HFF-Myc (cell line): ENCODE data around the gene EPB41L4A.

Experiments
- DNase-seq: peaks from one replicate; pipeline ENCODE4 v3.0.0-alpha.2; 2011; ENCODE audit warnings: low read depth; ENCODE audit errors: extremely low read depth
- H3K4me3 ChIP-seq: replicated peaks from 2 replicates; pipeline ENCODE4 v1.5.1; 2011; ENCODE audit warnings: low read depth, mild to moderate bottlenecking, control low read depth, low read length
- CTCF ChIP-seq: IDR thresholded peaks from 2 replicates; pipeline ENCODE4 v1.5.1; 2012; ENCODE audit warnings: mild to moderate bottlenecking, low read depth, low read length, control low read depth; ENCODE audit errors: missing control alignments

EPB41L4A gene

GRCh38 chr5:112264151-112264550, 154.9 kb downstream of the EPB41L4A start:
- TF ChIP-seq CTCF: no peak

DNA sequence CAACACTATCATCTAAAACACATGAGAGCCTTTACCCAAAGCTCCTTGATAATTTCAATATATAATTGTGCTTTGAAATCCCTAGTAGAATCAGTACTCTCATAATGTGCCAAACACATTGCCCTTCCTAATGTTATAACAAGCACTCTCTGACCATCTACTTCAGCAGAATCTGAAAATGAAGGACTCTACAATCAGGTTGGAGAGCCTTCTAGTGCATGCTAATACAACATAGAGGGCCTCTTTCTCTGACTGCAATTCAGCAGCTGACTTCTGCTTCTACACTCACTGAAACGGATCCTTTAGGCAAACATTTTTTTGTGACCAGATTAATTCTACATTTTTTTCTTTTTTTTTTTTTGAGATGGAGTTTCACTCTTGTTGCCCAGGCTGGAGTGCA, 155.6 kb downstream of the EPB41L4A start:
- no peak for DNase-seq
- TF ChIP-seq CTCF: no peak
- no peak overlapping the region for H3K4me3 ChIP-seq

More at GRCh38 chr5:112264151-112264550, 154.9 kb downstream of the EPB41L4A start:
- no peak overlapping the region for H3K4me3 ChIP-seq
- no peak for DNase-seq

DNA sequence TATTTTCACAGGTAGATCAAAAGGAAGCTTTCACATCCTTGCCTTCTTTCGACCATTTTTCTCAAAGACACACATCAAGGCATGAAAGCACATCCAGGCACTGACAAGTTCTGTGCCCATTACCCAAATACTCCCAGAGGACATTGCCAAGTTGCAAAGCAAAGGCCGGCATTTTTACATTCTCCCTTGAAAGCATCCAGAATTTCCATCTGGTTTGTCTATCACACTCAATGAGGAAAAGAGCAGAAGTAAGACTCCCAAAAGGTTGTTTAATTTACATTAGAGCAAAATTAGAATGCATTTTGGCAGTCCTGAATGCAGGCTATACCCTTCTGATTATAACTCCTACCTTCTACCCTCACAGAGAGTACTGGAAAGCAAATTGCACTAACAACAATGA, 160.5 kb downstream of the EPB41L4A start:
- no peak overlapping the region for H3K4me3 ChIP-seq
- no peak for DNase-seq
- no peak for TF ChIP-seq CTCF

- DNase-seq: no peak
- H3K4me3 ChIP-seq: no peak overlapping the region
- no peak for TF ChIP-seq CTCF
Observed at GRCh38 chr5:112257976-112258375, 161.1 kb downstream of the EPB41L4A start.

DNA sequence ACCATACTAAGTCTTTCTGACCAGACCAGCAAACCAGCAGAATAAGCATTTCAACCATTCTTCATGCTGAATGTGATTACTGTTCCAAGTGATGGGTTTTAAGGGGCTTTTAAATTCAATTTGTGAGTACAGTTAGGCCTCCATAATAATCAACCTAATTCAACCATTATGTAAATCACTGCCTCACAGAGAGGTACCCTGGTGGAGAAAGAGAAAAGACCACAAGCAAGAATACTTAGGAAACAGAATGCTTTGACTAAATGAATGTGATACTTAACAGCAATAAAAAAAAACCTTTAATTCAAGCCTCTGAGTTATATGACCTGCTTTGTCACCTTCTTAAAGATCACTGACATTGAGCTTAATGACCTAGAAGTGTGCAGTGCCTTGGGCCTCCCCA, 162.1 kb downstream of the EPB41L4A start:
- TF ChIP-seq CTCF: no peak
- H3K4me3 ChIP-seq: no peak overlapping the region
- no peak for DNase-seq

DNA sequence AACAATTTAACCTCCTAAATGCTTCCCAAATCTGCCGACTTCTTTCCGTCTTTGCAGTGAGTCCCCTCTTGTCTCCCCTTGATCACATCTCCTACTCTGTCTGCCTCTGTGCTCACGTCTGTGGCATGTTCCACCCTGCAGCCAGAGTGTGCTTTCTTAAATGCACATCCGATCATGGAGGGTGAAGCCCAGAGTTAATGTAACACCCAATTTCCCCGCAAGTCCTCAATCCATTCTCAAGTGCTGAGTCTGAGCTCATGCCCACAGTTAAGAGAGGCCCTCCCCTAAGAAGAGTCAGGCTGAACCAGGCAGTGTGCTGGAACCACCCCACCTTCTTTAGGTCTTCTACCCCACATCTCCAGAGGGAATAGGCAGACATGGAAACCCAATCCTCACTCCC, 164.8 kb downstream of the EPB41L4A start:
- H3K4me3 ChIP-seq: no peak overlapping the region
- no peak for TF ChIP-seq CTCF
- DNase-seq: no peak

DNA sequence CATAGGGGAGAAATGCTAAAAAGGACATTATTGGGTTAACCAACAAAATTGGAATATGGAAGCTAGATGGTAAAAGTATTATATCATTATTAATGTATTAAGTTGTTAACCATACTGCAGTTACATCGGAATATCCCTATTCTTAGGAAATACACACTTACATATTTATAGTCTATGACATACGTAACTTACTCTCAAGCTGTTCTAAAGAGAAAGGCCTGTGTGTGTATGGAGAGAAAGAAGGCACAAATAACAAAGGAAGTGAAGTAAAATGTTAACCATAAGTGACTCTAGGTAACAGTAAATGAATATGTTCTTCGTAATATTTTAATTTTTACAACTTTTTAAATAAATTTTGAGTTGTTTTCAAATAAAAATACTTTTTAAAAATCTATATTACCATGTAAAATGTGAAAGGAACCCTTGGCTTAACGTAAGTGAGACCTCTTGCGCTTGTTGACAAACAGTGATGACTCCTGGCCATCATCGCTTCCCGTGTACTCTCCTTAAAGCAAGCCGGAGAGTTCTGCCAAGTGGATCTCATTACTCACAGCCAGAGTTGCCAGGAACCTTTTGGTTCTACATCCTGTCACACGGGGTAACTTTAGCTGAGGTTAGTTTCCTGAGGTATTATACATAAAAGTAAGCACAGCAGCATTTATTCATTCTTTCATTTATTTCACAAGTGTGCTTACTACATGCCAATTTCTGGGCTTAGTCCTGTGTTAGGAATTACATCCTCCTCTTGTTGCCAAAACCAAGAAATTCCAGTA, 165.4 kb downstream of the EPB41L4A start:
- no peak for TF ChIP-seq CTCF
- DNase-seq: no peak
- no peak overlapping the region for H3K4me3 ChIP-seq
